ENCODE results near the gene C1orf167. TPM values are rescaled to one million over a fixed set of nuclear protein-coding genes. Genes with fewer than 3 reads are reported as not detected.

Gene C1orf167
- total RNA-seq, 1 donor from 2014 or later: not detected

GRCh38 chr1:11804666-11805421 lies 42.9 kb downstream of the C1orf167 start:
- Histone ChIP-seq H3K4me2 (peak overlapping the region; percentile 88), H3K4me3 (peak overlapping the region; percentile 78), H3K9me3 (ENCODE audit: low read depth) (no peaks in the 10 kb centered on the region), H3K36me3 (peaks cover 5% of the 10 kb centered on the region), H3K9ac (peak overlapping the region; percentile 49), H3F3A (ENCODE audit: low read depth) (peaks cover 38% of the 10 kb centered on the region), H3K27me3 (no peaks in the 10 kb centered on the region), H3K79me2 (ENCODE audit: low read depth) (peaks cover 49% of the 10 kb centered on the region), H3K4me1 (peaks cover 40% of the 10 kb centered on the region), H2AFZ (replicated peaks) (peak overlapping the region; percentile 85), H3K27ac (peak overlapping the region; percentile 40), H4K20me1 (ENCODE audit: low read depth) (peaks cover 30% of the 10 kb centered on the region)
- Mint-ChIP-seq H3K36me3 (peaks cover 12% of the 10 kb centered on the region), H3K27me3 (ENCODE audit: insufficient read depth, low read depth) (peaks cover 2% of the 10 kb centered on the region), H3K27ac (no peak overlapping the region), H3K9me3 (no peaks in the 10 kb centered on the region), H3K4me1 (peaks cover 60% of the 10 kb centered on the region), H3K4me3 (peak overlapping the region; percentile 96)
- TF ChIP-seq EZH2phosphoT487 (IDR thresholded peaks at IDR 0.05): no peak
- TF ChIP-seq EZH2 (IDR thresholded peaks at IDR 0.05): no peak
- TF ChIP-seq CTCF (IDR thresholded peaks at IDR 0.05): no peak
- DNase-seq (ENCODE audit: low spot score): peak; percentile 28

- H3K79me2 ChIP-seq (ENCODE audit: low read depth): peaks cover 53% of the 10 kb centered on the region
- peaks cover 5% of the 10 kb centered on the region for H3K36me3 ChIP-seq
- H2AFZ ChIP-seq (replicated peaks): peak within 1 kb of the TSS; percentile 85
- no peaks in the 10 kb centered on the region for H3K9me3 Mint-ChIP-seq
- peaks cover 40% of the 10 kb centered on the region for H3K4me1 ChIP-seq
- H3K36me3 Mint-ChIP-seq: peaks cover 10% of the 10 kb centered on the region
- peaks cover 32% of the 10 kb centered on the region for H4K20me1 ChIP-seq (ENCODE audit: low read depth)
- H3K27me3 Mint-ChIP-seq (ENCODE audit: insufficient read depth, low read depth): peaks cover 2% of the 10 kb centered on the region
- H3K27me3 ChIP-seq: no peaks in the 10 kb centered on the region
- H3K27ac Mint-ChIP-seq: peak within 1 kb of the TSS; percentile 90
- peaks cover 60% of the 10 kb centered on the region for H3K4me1 Mint-ChIP-seq
- peak within 1 kb of the TSS; percentile 87 for H3K27ac ChIP-seq
- peak within 1 kb of the TSS; percentile 78 for H3K4me3 ChIP-seq
- peak within 1 kb of the TSS; percentile 74 for H3K9ac ChIP-seq
- DNase-seq (ENCODE audit: low spot score): peak; percentile 100
- no peaks in the 10 kb centered on the region for H3K9me3 ChIP-seq (ENCODE audit: low read depth)
- peaks cover 38% of the 10 kb centered on the region for H3F3A ChIP-seq (ENCODE audit: low read depth)
- peak within 1 kb of the TSS; percentile 98 for H3K4me2 ChIP-seq
- H3K4me3 Mint-ChIP-seq: peak within 1 kb of the TSS; percentile 96
- TF ChIP-seq EZH2 (IDR thresholded peaks at IDR 0.05): no peak
- no peak for TF ChIP-seq EZH2phosphoT487 (IDR thresholded peaks at IDR 0.05)
- TF ChIP-seq CTCF (IDR thresholded peaks at IDR 0.05): no peak
Observed at GRCh38 chr1:11805422-11806306, 43.7 kb downstream of the C1orf167 start, which contains the start of the genes CLCN6 and MTHFR. Gene CLCN6 (plus strand): TSS chr1:11806191. CDS start chr1:11806263, 72 bp downstream. Gene MTHFR (minus strand): TSS chr1:11805964. CDS start chr1:11803116, 2,848 bp downstream.

GRCh38 chr1:11806307-11806936 lies 44.4 kb downstream of the C1orf167 start:
- Histone ChIP-seq H3K9ac (peak overlapping the region; percentile 74), H3K36me3 (peaks cover 5% of the 10 kb centered on the region), H4K20me1 (ENCODE audit: low read depth) (peaks cover 39% of the 10 kb centered on the region), H3K4me2 (peak overlapping the region; percentile 98), H2AFZ (replicated peaks) (peak overlapping the region; percentile 51), H3F3A (ENCODE audit: low read depth) (peaks cover 38% of the 10 kb centered on the region), H3K79me2 (ENCODE audit: low read depth) (peaks cover 53% of the 10 kb centered on the region), H3K27ac (peak overlapping the region; percentile 87), H3K4me1 (peaks cover 40% of the 10 kb centered on the region), H3K9me3 (ENCODE audit: low read depth) (no peaks in the 10 kb centered on the region), H3K4me3 (peak overlapping the region; percentile 78), H3K27me3 (no peaks in the 10 kb centered on the region)
- Mint-ChIP-seq H3K4me3 (peak overlapping the region; percentile 96), H3K27me3 (ENCODE audit: insufficient read depth, low read depth) (no peaks in the 10 kb centered on the region), H3K27ac (peak overlapping the region; percentile 90), H3K4me1 (peaks cover 57% of the 10 kb centered on the region), H3K36me3 (peaks cover 6% of the 10 kb centered on the region), H3K9me3 (no peaks in the 10 kb centered on the region)
- DNase-seq (ENCODE audit: low spot score): no peak
- no peak for TF ChIP-seq EZH2 (IDR thresholded peaks at IDR 0.05)
- TF ChIP-seq CTCF (IDR thresholded peaks at IDR 0.05): no peak
